Activated CD8-positive, alpha-beta memory T cell treated with anti-CD3 and anti-CD28 coated beads, Interleukin-2, amount 50 U/mL, for 48 hours (primary cell): ENCODE measurements around the gene SERPINE2.

Experiments
- DNase-seq: peaks from one replicate; pipeline ENCODE4 v3.0.0-alpha.2; 2020

The SERPINE2 gene

GRCh38 chr2:223936862-223937326 lies 102.2 kb downstream of the SERPINE2 start:
- no peak for DNase-seq

DNA sequence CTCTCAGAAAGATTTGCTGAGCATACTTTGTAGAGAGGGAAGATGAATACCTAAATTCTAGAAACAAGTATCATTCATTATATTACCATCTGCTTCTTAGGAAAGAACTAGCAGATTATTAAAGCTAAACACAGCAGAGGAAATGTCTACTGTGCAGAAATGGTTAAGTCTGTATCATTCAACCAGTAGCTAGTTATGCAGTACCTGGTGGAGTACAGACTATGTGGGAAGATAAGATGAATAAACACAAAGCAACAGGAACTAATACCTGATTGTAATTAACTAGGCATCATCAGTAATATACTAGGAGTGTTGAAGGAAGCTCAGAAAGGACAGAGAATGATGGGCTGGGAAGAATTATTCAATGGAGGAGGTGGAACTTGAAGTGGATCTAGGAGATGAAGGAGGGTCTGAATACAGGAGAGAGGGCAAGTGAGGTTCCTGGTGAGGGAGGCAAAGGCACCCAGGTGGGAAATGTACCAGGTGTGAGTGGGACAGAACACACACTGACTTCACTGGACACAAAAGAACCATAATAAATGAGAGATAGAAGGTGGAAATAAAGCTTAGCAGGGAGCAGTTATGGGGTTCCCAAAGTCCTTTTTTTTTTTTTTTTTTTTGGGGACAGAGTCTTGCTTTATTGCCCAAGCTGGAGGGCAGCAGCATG lies 103.5 kb downstream of the SERPINE2 start:
- no peak for DNase-seq

DNA sequence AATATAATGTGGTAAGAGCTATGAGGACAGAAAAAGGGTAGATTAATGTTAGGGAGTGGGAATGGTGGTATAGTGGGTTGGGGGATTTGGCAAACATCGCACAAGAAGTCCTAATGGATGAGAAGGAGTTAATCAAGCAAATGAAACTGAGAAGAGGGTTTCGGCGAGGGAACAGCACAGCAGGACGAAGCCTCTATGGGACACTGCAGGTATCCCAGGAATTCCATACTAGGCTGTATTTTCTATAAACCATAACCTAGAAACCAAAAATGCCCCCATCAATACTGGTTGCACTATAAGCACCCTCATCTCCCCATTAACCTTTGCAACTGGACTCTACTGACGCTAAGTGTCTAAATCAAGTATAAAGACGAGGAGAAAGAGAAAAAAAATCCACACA lies 104.2 kb downstream of the SERPINE2 start:
- DNase-seq: no peak

GRCh38 chr2:223932816-223933800 lies 106.0 kb downstream of the SERPINE2 start:
- no peak for DNase-seq

DNA sequence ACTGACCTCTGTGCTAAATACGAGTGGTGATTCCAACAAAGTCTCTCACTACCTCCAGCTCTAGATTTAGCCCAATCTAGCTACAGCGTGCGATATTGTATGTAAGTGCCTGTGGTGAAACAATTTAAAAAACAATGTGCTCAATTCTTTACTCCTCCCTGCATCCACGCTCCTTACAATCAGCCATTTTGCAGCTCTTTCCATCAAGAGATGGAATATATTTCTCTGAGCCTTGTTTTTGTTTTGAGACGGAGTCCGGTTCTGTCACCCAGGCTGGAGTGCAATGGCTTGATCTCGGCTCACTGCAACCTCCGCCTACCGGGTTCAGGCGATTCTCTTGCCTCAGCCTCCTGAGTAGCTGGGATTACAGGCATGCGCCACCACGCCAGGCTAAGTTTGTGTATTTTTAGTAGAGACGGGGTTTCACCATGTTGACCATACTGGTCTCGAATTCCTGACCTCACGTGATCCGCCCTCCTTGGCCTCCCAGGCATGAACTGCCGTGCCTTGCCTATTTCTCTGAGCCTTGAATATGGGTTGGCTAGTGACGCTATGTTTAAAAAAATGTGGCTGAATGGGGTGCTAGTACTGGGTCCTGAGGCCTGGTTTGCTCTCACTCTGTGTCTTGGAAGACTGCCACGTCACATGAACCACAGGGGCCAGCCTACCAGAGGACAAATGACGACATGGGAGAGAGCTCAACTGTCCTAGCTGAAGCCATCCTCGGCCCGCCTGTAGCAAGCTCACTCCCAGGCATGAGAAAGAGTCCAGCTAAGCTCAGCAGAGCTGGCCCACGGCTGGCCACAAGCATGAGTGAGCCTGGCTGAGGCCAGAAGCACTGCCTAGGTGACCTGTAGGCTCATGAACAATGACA lies 108.7 kb downstream of the SERPINE2 start:
- no peak for DNase-seq

DNA sequence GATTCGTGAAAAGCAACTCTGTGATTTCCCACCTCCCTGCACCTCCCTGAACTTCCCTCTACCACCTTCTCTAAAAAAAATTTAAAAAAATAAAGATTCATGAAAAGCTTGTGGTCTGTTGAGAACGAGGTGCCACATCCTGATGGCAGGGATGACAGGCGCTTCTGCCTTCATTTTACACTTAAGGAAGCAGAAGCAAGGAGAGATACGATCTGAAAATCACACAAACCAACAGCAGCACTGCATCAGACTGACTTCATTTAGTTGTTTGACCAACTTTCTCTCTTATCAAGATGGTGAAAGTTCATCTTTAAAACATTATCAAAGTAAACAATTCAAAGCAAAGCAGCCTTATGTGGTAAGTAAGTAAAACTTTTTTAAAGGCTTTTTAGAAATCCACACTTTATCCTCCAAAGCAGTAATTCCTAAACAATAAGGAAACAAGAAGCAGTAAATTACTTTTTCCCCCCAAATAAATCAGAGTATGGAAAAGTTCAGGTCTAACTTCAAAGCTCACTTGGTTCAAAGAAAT lies 109.4 kb downstream of the SERPINE2 start:
- no peak for DNase-seq

GRCh38 chr2:223928113-223929006 lies 110.7 kb downstream of the SERPINE2 start:
- DNase-seq: no peak

DNA sequence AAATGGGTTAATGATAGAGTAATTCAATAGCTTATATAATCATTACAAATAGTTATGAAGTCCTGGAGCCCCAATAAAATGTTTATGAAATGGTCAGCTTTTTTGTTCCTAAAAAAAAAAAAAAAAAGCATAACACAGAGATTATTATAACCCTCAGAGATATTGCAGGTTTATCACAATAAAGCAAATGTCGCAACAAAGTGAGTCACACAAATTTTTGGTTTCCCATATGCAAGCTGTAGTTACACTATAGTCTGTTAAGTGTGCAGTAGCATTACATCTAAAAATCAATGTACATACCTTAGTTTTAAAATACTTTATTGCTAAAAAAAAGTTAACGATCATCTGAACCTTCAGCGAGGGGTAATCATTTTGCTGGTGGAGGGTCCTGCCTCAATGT lies 114.0 kb downstream of the SERPINE2 start:
- DNase-seq: no peak
